SK-MEL-5 (cell line): ENCODE measurements around the gene CCNYL1. TPM values are rescaled to one million over a fixed set of nuclear protein-coding genes. Genes with fewer than 3 reads are reported as not detected.
A peak's percentile ranks its signal among the peaks of the same experiment; 100 is the strongest.
"Not testable (repeated sequence)": the region's sequence is repeated elsewhere in the genome, so short reads cannot be mapped to it uniquely, and the experiment has no call there.

Experiments
- DNase-seq: peaks from one replicate; pipeline ENCODE4 v3.0.0-alpha.2; 2016; ENCODE audit warnings: low read depth, low spot score
- in situ Hi-C: cut with HindIII; loops from 2 replicates; pipeline ENCODE4 v1.10.0; 2016; ENCODE audit warnings: low sequenced_read_pairs, high pct_unique_total_duplicates, low pct_unique_long_range_greater_than_20kb
- total RNA-seq: library from RNA; depleted of rRNA; stranded (reverse); fragments of >200 nt; shearing (Covaris generic); gene quantifications from 2 replicates; pipeline ENCODE4 v1.2.3, GENCODE V29; 2014

The CCNYL1 gene
- total RNA-seq, 1 experiment from 2014 or later: 8.5 TPM

DNA sequence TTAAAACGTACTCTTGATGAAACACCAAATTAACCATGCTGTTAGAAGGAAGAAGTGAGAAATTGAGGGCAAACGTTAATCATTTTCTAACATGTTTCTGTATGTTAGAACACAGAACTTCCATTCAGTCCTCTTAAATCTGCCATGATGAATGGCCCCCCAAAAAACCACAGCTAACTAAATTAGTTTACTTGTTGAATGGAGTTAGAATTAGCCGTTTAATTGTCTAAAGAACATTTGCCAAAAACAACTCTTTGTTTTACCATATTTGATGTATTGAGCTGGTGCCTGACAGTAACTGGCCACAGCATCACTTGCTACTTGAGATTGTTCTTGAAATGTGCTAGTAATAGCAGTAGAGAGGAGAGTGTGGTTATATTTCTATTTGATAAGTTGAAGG is 12.7 kb downstream of the CCNYL1 start:
- DNase-seq: no peak
- in situ Hi-C loops: no loop called here

DNA sequence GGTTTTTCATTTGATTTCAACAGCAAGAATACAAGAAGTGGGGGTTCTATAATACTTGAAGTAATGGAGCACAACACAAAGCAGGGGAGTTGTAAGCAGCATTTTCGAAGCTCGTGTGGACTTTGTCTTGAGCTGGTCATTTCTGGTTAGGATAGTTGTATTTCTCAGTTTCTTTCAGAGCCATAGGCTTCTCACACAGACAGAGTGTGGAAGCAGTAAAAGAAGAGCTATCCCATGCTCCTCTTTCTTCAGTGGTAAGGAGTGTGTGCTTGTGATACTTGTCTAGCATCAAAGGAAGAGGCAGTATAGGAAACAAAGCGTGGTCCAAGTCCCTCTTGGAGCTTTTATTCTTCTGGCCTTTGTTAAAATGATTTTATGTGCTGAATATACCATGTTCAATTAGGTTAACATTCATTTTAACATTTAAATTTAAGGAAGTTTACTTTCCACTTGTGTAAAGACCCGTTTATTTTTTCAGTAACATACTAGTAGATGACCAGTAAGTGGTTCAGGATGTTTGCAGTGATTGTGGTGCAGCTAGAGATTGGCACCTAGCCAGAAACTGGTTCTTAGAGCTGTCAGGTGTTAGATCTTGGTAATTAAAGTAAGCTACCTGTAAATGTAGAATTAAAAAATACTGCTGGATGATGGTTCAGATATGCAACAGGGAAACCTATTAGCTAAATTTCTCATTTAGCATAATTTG is 14.6 kb downstream of the CCNYL1 start:
- DNase-seq: no peak
- in situ Hi-C loops: no loop called here

DNA sequence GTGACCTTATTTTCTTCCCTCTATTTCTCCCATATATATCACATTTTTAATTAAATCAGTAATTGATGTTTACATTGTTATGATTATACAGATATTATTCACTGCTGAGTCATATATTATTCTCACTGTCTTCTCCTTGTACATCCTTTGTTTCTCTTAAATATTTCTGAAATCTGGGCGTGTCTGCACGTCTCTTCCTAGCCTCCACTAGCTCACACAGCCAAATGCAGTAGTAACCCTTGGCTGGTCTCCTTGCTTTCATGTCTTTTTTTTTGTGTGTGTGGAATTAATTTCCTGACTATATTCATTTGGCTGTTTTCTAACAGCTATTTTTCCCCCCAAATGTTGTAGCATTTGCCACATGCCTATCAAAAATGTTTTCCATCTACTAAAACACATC is 15.8 kb downstream of the CCNYL1 start:
- in situ Hi-C loops: no loop called here
- DNase-seq: no peak

DNA sequence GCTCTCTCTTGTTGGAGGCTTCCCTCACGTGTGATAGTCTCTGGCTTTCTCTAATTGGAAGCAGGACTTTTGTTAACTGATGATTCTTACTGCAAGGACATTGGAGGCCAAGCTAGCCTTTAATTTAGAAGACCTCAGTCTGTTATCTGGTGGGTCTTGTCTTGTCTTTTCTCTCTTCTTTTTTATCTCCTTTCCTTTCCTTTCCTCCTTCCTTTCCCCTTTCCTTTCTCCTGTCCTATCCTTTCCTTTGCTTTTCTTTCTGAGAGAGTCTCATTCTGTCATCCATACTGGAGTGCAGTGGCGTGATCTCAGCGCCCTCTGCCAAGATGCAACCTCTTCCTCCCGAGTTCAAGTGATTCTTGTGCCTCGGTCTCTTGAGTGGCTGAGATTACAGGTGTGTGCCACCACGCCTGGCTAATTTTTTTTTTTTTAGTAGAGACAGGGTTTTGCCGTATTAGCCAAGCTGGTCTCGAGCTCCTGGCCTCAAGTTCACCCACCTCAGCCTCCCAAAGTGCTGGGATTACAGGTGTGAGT is 18.1 kb downstream of the CCNYL1 start:
- in situ Hi-C loops: no loop called here
- DNase-seq: no peak

DNA sequence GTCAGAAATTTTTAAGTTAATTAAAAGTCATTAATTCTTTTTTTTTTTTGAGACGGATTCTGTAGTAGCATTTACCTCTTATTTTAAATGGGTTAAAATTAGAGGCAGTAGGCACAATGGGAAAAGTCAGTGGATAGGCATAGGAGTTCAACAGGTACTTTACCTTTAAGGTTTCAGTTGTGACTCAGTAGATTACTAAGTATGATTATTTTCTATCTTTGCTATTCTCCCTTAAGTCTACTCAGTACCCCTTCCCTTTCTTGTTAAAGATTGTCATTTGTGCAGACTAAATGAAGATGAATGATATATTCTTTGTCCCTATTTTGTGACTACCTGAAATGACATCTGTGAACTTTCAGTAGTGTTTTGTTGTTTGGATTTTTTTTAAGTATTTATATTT is 19.7 kb downstream of the CCNYL1 start:
- DNase-seq: no peak
- in situ Hi-C loops: no loop called here

DNA sequence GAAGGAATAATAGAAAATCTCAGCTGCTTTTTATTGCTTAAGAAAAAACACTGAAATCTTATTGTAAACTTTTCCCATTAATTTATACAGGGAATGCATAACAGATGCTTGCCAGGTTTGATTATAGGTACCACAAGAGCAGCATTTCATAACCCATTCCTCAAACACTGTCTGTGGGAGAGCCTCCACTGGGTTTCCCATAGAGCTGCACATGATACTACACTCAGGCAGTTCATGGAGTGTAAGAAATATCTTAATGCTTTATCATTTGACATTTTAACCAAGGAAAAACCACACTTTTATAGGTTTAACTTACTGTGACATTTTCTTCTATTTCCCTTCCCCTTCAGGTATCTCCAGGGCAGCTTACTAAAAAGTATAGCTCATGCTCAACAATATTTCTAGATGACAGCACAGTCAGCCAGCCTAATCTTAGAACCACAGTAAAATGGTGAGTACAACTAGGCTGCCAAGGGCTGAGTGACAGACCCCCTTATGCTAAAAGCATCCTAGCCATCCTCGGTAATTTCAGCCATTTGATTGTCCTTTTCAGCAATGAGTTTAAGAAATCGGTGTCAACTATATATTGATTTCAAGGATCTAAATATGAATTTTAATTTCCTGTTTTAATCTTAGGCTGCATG is 22.3 kb downstream of the CCNYL1 start:
- in situ Hi-C loops: no loop called here
- no peak for DNase-seq

DNA sequence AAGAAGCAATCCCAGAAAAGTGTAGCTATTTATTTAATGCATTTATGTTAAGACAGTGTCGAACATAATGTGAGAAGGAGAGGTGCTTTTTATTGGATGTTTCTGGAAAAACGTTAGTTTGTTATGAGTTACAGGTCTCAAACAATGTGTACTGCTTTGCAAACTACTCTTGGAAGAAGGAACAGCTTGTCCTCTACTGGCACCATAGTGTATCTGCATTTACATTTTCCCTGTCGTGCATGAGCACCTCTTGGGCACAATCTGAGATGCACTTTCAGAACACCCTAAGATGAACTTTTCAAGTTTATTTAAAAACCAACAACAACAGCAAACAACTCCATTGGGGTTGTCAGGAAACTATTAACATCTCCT is 22.8 kb downstream of the CCNYL1 start:
- in situ Hi-C loops: no loop called here

DNA sequence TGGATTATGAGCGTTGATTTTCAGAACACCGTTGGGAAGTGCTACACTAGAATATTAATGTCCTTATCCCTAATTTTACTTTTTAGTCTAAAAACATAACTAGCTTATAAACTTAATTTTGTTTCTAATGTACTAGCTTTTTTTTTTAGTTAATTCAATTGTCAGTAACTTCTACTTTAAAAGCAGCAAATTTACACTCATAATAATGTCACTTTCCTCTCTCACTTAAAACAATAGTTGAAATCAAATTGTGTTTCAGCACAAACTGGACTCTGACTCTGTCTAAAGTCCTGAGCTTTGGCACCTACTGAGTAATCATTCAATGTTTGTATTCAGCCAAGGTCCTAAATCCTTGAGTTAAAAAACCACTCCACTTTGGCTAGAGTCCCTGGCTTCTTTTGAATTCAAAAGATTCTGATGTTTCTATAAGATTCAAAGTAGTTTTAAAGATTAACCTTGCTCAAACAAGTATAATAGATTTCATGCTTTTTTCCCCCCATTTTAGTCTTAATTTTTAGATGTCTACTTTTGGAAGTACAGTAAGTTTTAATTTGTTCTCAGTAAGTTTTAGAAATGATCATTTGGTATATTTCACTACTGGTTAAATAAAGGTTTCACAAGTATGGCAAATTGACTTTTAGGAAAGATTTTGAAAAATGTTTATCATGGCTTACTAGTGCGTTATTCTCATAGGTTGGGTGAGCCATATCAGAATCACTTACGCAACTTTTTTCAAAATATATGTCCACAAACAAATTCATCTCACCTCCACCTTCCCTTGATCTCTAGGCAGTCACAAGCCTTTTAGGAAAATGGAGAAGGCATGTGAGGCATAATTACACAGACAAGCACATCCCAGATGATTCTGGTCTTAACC is 23.4 kb downstream of the CCNYL1 start:
- no peak for DNase-seq
- in situ Hi-C loops: no loop called here

More for the DNA sequence above, 22.8 kb downstream of the CCNYL1 start:
- peak; percentile 57 for DNase-seq

DNA sequence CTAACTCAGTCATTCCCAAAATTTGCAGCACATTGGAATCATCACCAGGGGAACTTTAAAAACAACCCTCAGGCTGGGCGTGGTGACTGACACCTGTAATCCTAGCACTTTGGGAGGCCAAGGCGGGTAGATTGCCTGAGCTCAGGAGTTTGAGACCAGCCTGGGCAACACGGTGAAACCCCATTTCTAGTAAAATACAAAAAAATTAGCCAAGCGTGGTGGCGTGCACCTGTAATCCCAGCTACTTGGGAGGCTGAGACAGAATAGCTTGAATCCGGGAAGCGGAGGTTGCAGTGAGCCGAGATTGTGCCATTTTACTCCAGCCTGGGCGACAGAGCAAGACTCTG is 24.0 kb downstream of the CCNYL1 start:
- in situ Hi-C loops, DNase-seq: not testable (repeated sequence)

DNA sequence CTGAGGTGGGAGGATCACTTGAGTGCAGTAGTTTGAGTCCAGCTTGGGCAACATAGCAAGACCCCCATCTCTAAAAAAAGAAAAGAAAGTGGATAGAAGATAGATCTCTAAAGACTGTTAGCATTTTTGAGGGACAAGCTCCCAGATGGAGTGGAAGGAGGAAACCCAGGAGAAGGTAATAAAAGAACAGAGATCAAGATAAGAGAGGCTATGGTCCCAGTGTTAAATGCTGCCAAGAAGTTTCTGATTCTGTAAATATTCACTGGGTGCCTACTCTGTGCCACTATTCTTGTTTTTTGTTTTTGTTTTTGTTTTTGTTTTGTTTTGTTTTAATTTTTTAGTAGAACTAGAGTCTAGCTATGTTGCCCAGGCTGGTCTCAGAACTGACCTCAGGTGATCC is 32.1 kb downstream of the CCNYL1 start:
- in situ Hi-C loops: no loop called here
- no peak for DNase-seq

DNA sequence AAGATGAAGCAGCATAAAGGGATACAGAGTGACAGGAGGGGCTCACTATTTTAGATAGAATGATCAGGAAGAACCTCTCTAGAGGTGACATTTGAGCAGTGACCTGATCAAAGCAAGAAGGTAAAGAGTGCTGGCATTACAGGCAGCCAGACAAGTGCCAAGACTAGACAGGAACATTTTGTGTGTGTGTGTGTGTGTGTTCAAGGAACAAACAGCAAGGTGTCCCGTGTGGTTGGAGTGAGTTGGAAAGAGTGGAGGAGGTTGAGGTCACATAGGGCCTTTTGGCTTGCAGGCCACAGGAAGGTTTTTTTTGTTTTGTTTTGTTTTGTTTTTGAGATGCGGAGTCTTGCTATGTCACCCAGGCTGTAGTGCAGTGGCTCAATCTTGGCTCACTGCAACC is 32.6 kb downstream of the CCNYL1 start:
- DNase-seq: no peak
- in situ Hi-C loops: no loop called here

DNA sequence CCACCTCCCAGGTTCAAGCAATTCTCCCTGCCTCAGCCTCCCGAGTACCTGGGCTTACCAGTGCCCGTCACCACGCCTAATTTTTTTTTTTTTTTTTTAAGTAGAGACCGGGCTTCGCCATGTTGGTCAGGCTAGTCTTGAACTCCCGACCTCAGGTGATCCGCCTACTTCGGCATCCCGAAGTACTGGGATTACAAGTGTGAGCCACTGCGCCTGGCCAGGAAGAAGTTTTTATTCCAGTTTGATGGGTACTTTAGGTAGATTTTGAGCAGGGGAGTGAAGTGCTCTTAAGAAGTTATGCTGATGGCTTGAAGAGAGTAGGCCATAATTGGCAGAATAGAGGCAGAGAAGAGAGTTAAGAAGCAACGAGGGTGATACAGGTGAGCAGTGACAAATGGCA is 33.0 kb downstream of the CCNYL1 start:
- in situ Hi-C loops: no loop called here
- DNase-seq: no peak

DNA sequence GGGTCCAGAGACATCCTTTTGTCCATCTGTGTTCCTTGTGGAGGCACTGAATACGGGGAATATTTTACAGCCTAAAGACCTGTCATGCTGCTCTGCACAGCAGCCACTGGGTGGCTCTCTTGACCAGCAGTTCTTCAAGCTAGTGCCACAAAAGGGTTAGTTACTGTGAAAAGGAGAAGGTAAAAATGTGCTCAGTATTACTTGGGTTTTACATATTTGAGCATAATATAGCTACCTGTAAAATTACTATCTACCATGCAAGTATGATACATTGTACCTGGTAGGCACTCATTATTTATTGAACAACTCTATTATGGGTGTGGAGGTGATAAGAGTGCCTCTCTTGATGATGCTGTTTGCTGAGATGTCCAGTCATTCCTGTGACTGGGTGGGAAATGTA is 34.7 kb downstream of the CCNYL1 start:
- in situ Hi-C loops: no loop called here
- DNase-seq: peak; percentile 78

DNA sequence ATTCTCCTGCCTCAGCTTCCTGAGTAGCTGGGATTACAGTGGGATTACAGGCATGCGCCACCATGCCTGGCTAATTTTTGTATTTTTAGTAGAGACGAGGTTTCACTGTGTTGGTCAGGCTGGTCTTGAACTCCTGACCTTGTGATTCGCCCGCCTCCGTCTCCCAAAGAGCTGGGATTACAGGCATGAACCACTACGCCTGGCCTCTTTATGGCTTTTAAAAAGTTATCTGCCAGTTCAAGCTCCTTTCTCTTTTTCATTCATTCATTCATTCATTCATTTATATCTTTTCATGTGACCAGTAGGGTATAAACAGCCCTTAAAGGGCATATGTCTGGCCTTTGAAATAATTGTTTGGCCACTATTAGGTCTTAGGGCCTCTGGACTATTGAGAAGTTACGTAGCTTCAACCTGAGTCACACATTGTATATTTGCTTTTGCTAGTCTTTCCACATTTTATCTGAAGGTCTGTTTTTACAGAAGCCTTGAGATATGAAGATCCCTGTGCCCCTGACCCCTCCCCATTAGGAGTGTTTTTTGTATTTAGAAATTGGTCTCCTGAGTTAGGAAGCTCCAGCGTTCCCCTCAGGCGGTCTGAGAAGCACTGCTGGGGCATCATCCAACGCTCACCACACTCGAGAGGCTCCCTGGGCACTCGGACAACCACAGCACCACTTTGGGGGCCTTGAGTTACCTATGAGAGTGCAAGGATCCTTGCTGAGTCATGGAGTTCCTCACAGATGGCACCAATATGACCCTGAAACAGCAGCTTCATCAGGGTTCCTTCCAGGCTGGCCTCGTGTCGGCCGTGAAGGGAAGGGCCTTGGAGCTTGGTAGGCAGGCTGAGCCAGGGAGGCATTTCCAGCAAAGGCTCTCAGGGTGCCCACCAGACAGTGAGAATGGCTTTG is 36.5 kb downstream of the CCNYL1 start:
- in situ Hi-C loops: no loop called here
- DNase-seq: no peak

DNA sequence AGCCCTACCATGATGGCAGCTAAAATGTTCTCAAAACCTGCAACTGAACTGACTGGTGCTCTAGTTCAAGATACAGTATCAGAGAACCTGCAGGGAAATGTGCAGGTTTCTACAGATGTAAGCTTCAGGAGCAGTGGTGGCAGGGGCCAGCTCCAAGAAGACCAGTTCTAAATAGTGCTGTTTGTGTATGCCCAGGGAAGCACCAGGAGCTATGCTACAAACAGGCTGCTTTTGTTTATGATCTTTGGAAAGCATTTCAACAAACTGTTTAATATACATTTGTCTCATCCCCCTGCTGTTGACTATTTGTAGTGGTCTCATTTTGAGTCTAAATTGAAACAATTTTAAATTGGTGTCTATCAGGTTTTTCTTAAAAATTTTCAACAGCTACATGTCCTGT is 37.6 kb downstream of the CCNYL1 start:
- in situ Hi-C loops: no loop called here
- DNase-seq: peak; percentile 43

DNA sequence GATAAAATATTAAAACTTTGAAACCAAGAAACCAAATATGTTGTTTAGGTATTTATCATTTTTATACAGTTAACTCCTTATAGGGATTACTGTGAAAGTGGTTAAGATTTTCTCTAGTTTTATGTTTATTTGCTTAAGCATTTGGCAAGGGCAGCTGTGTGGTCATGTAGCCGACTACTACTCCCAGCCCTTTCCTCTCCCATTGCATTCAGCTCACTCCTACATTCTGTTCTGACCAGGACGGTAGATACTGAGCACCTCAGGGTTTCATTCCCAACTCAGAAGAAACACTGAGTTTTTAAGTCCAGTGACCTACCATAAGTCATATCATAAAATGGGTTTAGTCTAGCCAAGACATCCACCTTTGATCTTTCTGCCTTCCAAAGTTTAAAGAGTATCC is 38.4 kb downstream of the CCNYL1 start:
- in situ Hi-C loops: no loop called here
- no peak for DNase-seq

DNA sequence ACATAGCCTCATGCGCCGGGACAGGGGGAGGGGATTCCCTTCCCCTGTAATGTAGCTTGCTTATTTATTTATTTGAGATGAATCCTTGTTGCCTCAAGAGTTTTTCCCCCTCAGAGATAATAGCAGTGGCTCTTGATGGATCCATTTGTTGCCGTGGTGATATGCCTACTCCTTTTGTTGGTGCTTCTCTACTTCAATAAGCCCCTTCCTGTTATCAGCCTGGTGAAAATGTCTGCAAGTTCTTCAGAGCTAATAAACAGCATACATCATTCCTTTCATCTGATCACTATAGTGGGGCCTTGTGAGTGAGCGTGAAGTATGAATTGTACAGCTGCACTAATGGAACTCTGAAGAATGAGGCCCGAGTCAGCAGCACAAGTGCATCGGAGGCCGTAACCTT is 38.9 kb downstream of the CCNYL1 start:
- no peak for DNase-seq
- in situ Hi-C loops: no loop called here

DNA sequence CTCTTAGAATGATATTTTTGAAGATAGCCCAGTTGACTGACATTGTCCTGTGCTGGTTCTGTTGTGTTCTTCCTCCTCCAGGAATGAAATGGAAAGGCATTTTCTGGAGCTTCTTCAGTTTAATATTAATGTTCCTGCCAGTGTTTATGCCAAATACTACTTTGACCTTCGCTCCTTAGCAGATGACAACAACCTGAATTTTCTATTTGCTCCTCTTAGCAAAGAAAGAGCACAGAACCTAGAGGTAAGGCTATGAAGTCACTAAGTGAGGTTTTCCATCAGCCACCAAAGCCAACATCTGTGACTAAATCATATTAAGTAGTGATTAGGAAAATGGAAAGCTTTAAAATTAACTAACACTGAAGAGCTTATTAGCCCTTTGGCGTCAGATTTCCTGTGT is 39.4 kb downstream of the CCNYL1 start:
- no peak for DNase-seq
- in situ Hi-C loops: no loop called here
